ENCODE measurements around the gene IL3.

Gene IL3

DNA sequence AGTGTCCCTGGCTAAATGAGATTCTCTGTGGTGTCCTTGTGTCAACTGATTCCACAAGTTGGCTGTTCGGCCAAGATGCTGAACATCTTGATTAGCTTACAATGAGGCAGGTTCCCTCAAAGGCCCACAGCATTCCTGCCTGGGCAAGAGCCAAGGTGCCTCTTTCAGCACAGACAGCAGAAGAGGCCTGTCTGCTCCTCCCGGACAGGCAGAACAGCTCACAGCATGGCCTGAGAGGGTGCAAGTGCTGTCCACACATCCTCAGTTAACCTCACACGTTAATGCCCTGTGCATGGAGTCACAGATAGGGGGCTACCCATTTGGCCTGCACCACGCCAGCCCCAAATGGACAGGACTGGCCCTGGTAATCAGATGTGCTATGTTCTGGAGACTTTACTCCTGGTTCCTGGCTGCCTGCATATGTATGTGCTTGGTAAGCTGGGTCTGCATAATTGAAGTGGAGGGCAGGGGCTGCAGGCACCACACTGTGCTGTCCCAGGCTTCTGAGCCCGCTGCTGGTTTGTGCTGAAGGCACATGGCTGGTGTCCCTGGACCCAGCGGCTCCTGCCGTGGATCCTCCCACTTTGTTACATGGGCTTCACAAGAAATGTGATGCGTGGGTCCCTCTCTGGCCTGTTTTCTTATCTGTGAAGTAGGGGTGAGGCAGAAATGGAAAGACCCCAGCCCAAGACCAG, 22.0 kb downstream of the IL3 start:
- DNase-seq, result no peak
- intact Hi-C loops (cut with DNase I), result no loop called here

DNA sequence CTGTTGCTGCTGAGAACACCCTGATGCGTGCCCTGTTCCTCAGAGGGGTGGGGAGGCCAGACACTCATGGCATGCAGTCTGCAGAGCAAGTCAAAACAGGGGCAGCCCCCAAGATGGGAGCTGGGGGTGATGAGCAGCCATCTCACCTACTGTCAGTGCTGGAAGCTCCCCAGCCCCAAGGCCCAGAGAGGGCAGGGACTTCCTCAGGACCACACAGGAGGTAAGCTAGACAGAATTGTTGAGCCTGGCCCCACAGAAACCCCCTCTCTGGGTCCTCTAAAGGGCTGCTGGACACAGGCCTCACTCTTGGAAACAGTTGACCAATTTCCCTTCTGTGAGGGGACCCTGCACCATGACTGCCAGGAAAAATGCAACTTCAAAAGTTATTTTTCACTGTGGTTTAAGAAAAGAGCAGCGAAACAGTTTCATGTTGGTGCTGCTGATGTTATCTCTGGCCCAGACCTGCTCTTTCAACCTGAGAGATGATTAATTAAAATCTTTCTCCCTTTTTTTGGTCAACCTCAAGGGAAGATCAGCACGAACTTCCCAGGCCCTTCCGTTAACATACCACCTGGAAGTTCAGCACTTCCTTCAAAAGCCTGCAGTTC, 22.7 kb downstream of the IL3 start:
- intact Hi-C loops (cut with DNase I), result no loop called here
- DNase-seq, result no peak

DNA sequence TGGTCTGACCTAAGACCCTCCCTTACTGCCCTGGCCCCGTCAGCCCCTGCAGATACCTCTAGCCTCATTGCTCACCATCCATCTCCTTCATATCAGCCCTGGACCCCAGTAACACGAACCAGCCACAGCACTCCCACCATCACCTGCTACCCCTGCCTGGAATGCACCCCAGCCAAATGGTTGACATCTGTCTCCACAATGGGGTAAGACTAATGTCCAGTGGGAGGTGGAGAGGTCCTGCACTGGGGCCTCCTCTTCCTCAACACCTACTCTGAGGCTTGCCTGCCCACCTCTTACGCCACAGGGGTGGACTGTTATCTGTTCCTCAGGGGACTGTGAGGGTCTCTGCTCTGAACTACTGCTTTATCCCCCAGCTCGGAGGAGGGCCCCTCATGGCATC, 25.2 kb downstream of the IL3 start:
- DNase-seq, result no peak
- intact Hi-C loops (cut with DNase I), result no loop called here

DNA sequence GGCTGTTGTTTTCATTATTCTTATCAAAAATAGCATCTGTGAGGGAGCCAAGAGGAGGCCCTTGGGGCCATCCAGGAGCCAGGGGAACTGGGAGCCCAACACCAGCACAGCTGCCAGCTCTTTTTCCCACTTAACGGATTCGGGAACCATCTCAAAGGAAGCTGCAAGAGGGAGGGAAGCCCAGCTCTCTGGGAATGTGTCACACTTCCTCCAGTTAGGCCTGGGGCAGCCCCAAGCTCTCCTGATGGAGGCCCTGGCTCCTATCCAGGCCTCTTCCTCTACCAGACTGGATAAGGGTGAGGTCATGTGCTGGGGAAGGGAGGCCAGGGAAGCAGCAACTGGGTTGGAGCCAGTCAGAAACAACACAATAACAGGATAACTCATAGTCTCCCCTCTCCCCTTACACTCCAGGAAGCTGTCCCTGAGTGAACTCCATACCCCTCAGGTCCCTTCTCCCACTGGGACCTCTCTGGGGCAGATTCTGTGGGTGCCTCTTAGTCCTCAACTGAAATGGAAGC, 25.9 kb downstream of the IL3 start:
- no peak for DNase-seq
- intact Hi-C loops (cut with DNase I), result no loop called here

DNA sequence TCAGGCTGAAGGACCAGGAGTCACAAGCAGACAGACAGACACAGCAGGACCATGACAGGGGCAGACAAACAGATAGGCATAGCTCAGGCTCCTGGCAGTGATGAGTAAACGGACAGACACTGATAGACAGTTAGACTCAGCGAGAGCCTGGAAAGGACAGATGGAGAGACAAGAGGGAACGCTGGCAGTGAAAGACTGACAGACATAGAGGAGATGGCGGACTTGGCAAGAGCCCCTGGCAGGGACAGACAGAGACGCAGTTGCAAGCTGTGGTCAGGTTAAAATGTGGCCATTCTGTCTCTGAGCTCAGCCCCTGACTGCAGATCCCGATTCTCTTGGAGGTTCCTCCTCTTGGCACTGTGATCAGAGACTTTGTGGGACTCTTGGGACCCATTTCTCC, 26.7 kb downstream of the IL3 start:
- DNase-seq, result no peak
- intact Hi-C loops (cut with DNase I), result no loop called here

DNA sequence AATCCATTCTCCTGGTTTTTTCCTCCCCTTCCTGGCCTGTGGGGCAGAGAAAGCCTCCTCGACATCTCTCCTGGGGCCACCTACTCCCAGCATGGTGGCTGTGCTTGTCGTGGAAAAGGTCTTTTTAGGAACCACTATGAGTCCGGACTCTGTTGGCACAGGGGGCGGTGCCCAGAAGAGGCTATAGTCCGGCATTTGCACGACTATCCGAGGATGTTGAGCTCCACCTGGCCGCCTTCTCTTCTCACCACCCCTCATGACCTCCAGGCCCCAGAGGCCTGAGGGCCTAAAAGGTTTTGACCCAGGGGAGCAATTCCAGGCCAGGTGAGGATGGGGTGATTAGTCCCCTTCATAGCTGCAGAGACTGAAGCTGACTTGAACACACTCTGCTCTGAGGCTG, 27.2 kb downstream of the IL3 start:
- no peak for DNase-seq

DNA sequence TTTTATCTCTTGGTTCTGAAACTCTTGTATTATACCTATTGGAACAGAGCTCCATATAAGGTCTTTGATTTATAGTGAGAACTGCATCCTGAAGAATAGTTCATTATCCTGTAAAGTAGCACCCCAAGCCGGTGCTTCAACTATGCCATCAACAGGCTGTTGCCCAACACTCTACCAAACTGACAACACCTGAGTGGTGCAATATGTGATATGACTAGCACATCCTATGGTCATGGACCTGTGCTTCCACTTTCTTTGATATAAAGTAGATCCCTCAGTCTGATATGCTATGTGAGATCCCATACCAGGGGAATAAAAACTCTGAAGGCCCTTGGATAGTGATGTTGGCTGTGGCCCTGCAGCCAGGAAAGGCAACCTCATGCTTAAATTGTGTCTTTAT, 28.9 kb downstream of the IL3 start:
- DNase-seq, result no peak
- intact Hi-C loops (cut with DNase I), result no loop called here

More for the DNA sequence above, 27.2 kb downstream of the IL3 start:
- intact Hi-C loops (cut with DNase I), result no loop called here

DNA sequence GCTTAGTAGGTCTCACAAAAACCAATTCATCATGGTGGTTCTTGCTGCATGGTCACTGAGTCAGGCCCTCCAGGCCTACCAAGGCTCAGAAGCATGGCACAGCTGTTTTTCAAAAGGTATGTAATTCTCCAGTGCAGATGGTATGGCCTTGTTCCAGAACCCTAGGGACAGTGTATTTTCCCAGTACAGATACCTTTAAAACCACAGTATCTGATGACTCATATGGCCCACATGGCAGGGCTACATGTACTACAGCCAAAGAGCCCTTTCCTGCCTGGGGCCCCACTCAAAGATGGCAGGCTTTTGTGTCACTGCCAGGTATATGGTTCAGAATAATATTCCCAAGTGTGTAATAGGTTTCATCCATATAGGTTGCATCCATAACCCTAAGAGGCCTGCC, 29.7 kb downstream of the IL3 start:
- DNase-seq, result no peak
- intact Hi-C loops (cut with DNase I), result no loop called here

DNA sequence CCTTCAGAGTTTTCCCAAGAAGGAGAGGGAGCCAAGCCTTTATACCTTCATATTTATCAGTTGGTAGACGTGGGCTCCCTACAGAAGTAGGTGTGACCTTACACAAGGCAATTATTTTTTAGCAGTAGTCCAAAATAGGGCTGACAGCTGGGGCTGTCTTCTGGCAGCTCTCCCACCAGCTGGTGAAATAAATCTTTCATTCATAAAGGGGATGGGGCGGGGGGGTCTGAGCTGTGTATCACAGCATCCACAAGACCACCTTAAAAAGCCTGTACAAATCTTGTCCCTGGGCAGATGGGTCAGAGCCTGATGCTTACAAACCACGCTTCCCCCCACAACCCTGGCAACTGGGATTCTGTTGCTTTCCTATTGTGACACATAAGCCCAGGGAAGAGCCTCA, 32.8 kb downstream of the IL3 start:
- intact Hi-C loops (cut with DNase I), result no loop called here
- DNase-seq, result no peak

DNA sequence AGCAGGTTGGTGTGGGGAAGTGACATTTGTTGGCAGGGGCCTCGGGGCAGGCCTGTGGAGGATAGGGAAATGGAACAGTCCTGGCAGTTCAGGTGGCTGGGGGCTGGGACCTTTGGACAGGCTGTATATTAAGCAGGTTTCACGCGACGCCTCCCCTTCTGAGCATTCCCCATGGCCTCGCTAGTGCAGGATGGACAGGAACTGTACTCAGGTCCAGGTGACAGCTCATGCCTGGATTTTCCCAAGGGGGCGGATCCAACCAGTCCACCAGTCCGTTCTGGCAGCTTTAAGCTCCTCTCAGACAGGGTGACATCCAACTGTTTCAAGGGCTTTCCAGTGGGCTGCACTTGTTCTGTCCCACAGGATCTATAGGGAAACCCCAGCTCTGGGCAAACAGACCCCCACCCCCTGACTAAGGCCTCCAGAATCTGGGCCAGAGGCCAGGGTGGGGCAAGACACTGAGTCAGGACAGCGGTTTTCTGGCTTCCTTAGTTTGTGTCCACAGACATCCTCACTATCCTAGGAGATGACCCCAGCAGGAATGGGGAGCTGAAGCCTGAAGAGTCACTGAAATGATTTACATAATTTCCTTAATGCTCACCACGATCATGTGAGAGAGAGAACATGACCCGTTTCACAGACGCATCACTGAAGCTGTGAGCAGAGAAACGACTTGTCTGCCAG, 34.1 kb downstream of the IL3 start:
- DNase-seq, result no peak
- intact Hi-C loops (cut with DNase I), result no loop called here

DNA sequence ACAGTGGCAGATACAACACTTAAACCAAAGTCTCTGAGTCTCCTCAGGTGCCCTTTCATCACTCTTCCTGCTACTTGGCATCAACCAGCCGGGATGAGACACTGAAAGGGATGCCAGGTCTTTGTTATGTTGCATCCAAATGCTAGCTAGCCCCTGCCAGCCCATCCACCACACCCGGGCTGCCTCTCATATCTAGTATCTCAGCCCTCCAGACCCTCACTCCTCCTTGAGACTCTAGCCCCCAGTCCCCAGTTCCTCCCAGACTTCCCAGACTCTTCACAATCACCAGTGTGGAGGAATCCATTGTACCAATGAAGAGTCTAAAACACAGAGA, 34.6 kb downstream of the IL3 start:
- DNase-seq, result no peak
- intact Hi-C loops (cut with DNase I), result no loop called here

DNA sequence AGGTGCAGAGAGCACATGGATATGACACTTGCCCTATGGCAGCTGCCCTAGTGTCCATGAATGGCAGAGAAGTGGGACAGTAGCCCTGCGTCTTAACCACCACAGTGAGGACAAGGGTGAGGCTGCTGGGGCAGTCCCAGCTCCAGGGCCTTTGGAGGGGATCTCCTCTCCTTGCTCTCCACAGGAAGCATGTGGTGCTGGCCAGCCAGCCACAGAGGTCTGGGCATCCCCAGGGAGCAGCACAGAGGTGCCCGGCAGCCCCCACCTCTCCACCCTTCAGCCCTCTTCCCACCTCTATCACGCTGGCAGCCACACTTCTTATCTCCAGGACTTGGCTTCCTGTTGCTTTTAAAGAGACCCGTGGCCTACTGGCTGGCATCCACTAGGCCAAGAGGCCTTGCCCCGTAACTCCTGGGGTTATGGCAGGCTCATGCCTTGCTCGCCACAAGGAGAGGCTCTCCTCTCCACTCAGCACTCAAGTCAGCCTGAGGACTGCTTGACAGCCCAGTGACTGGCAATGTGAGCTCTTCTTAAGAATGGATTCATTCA, 35.0 kb downstream of the IL3 start:
- peak in 1 of 42 donors; percentile 8 for DNase-seq
- intact Hi-C loops (cut with DNase I), result no loop called here

DNA sequence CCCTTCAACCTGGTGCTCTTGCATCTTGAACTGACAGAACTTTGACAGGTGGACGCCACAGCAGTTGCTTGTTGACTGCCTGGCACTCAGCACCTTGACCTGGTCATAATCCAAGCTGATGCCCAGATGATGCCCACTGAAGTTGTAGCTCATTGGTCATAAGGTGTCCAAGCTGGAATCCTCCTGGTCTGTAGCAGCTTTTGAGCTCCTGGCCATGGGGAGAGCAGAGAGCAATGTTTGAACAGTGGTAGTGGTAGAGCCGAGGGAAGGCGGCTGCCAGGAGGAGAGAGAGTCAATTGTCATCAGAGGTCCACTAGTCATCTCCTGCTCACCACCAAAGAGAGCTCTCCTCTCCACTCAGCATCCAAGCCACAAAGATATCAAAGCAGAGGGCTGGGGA, 36.4 kb downstream of the IL3 start:
- intact Hi-C loops (cut with DNase I), result no loop called here
- DNase-seq, result peak in 1 of 42 donors; percentile 24

DNA sequence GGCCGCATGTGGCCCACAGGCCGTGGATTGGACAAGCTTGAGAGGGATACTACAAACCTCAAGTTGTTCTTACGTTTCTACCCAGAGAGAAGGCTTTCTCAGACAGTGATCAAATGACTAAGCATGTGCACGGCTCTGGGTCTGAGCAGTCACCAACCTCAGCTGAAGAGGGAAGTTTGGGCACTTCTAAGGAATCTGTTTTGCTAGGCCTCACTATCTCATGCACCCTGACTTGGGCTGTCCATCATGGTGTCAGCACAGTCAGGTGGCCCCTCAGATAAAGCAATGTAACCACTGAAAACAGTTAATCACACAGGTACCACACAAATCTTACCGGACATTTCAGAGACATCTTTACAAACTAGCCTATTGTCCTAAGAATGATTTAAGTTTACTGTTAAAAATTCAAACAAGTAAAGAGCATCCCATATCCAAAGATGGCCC, 37.7 kb downstream of the IL3 start:
- DNase-seq, result peak in 2 of 42 donors; percentile 8 to 27
- intact Hi-C loops (cut with DNase I), result no loop called here

DNA sequence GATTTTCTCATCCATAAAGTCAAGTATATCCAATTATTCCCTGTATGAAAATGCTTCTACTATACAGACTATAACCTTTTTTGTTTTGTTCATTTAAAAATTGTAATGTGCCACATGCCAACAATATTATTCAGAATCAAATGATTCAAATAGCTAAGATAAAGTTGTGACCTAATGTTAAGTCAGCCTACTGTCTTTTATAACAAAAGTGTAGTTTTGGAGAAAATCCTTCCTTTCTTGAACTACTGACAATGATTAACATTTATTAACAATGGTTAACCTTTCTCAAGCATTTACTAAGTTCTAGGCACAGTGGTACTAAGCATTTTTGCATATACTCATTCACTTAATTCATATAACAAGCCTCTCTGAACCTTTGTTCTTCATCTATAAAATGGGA, 38.2 kb downstream of the IL3 start:
- intact Hi-C loops (cut with DNase I), result no loop called here
- DNase-seq, result no peak

DNA sequence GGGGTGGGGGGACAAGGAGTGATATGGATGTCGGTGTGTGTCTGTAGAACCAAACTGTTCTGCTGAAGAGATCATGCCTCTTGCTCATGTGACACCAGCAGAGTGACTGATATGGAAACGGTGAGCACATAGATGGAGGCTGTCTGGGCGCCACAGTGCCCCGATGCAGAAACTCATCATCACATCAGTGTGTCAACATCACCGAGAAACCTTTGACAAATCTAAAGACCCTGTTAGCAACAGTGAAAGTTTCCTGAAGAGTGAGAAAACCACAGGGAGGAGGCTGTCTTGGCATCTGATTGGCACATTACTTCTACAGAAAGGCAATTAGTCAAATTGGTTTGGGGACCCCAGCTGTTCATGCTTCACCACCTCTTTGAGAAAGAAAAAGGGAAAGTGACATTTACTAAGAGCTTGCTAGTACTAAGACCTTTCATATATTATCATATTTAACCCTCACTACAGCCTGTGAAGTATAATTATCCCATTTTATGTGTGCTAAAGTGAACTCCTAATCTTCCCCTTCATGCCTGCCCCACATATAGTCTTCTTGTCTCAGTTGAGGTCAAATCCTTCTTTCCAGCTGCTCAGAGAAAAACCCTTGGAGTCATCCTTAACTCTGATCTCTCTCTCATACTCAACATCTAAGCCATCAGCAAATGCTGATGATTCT, 38.8 kb downstream of the IL3 start:
- intact Hi-C loops (cut with DNase I), result no loop called here
- peak in 1 of 42 donors; percentile 16 for DNase-seq

DNA sequence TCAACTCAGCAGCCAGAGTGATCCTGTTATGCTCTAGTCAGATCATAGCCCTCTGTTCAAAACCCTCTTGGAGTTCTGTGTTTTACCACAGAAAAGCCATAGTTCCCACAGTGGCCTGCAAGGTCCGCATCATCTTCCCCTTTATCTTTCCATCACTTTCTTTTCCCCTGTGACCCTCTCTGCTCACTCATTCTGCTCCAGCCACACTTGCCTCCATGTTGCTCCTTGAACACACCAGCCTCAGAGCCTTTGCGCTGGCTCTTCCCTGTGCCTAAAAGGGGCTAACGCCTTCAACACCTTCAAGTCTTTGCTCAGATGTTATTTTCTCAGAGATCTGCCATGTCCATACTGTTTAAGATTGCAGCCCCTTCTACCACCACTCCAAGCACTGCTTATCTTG, 39.5 kb downstream of the IL3 start:
- intact Hi-C loops (cut with DNase I), result no loop called here
- no peak for DNase-seq

DNA sequence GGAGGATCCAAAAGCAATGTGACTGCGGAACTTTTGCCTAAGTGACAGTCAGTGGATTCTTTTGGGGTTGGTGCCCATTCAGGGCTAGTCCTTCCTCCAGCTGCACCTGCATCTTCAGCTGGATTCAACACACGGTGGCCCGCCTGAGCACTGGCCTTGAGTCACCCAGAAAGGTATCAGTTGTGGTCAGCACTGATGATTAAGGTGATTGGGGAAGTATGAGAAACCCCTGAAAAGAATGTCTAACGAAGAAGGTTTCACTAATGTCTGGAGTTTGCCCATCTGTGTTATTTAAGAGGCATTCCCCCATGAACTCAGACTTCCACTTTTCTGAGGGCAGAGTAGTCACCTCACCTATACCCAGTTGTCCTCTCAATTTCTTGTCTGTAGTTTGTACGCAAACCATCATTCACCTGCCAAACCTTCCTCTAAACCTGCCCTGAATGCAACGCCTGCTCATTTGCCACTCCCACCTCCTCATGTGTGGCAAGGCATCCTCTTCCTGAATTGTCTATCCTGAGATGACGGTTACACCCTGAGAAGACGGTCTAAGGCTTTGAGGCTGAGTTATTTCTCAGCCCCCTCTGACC, 40.3 kb downstream of the IL3 start:
- intact Hi-C loops (cut with DNase I), result no loop called here
- DNase-seq, result no peak

DNA sequence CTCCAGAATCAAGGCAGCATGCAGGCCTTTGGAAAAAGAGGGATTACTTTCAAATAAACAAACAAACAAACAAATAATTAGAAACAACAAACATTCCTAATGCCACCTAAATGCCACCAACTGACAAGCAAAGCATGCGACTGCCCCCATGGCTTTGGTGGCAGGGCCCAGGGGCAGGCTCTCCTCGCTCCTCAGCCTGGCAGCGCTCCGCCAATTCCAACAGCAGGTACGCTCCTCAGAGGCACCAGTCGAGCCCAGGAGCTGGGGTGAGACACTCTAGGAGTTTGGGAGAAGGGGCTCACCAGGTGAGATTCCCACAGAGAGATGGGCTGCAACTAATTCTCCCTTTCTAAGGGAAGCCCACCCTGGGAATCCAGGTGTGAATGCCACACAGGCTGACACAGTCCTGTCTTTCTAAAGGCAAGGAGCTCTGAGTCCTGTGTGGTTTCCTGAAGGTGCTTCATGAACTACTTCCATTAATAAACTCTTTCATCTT, 41.0 kb downstream of the IL3 start:
- peak in 1 of 42 donors; percentile 16 for DNase-seq
- intact Hi-C loops (cut with DNase I), result no loop called here

All from head of caudate nucleus (tissue), 42 donors.